ENCODE data around the gene C17orf50. TPM values are rescaled to one million over a fixed set of nuclear protein-coding genes. Genes with fewer than 3 reads are reported as not detected.

The C17orf50 gene
- total RNA-seq, 1 experiment from 2014 or later: not detected

GRCh38 chr17:35726953-35727460, 33.7 kb upstream of the C17orf50 start:
- intact Hi-C loops (cut with micrococcal nuclease): no loop called here
- H3K27ac Mint-ChIP-seq (ENCODE audit: low read depth, unreplicated experiment): peak overlapping the region; percentile 77
- no peaks in the 10 kb centered on the region for H3K9me3 Mint-ChIP-seq (ENCODE audit: unreplicated experiment)
- H3K4me1 Mint-ChIP-seq (ENCODE audit: insufficient read depth, unreplicated experiment): peaks cover 25% of the 10 kb centered on the region
- H3K4me3 Mint-ChIP-seq (ENCODE audit: unreplicated experiment): no peak overlapping the region
- ChIA-PET CTCF (interaction anchor here (0.6 to 11.3 kb wide), 6 partner anchors 21 to 213 kb away, joined by 3 to 81 read pairs (median 8); no protein-coding TSS in a partner anchor), POLR2A (interaction anchor here (1.2 to 1.6 kb wide), 3 partner anchors 16 to 27 kb away, joined by 3 to 4 read pairs (median 3); no protein-coding TSS in a partner anchor)
- H3K36me3 Mint-ChIP-seq (ENCODE audit: insufficient read depth, unreplicated experiment): peaks cover 43% of the 10 kb centered on the region
- no TSS peak for BruUV-seq (replicated peaks)
- DNase-seq (ENCODE audit: unreplicated experiment): no peak
- no peak for TF ChIP-seq CTCF (IDR thresholded peaks at IDR 0.05; ENCODE audit: unreplicated experiment)
- no peaks in the 10 kb centered on the region for H3K27me3 Mint-ChIP-seq (ENCODE audit: insufficient read depth, unreplicated experiment)

GRCh38 chr17:35727635-35728034, 33.1 kb upstream of the C17orf50 start:
- intact Hi-C loops (cut with micrococcal nuclease): no loop called here
- ChIA-PET POLR2A (interaction anchor here (1.5 to 1.6 kb wide), 2 partner anchors 16 to 18 kb away, joined by 3 to 4 read pairs; no protein-coding TSS in a partner anchor), CTCF (interaction anchor here (2.2 to 11.3 kb wide), 4 partner anchors 20 to 114 kb away, joined by 6 to 81 read pairs (median 14); no protein-coding TSS in a partner anchor)
- Mint-ChIP-seq H3K4me1 (ENCODE audit: insufficient read depth, unreplicated experiment) (peaks cover 25% of the 10 kb centered on the region), H3K9me3 (ENCODE audit: unreplicated experiment) (no peaks in the 10 kb centered on the region), H3K27ac (ENCODE audit: low read depth, unreplicated experiment) (no peak overlapping the region), H3K27me3 (ENCODE audit: insufficient read depth, unreplicated experiment) (no peaks in the 10 kb centered on the region), H3K36me3 (ENCODE audit: insufficient read depth, unreplicated experiment) (peaks cover 40% of the 10 kb centered on the region), H3K4me3 (ENCODE audit: unreplicated experiment) (no peak overlapping the region)
- no peak for DNase-seq (ENCODE audit: unreplicated experiment)
- BruUV-seq (replicated peaks): no TSS peak
- TF ChIP-seq CTCF (IDR thresholded peaks at IDR 0.05; ENCODE audit: unreplicated experiment): no peak

GRCh38 chr17:35728551-35728950, 32.1 kb upstream of the C17orf50 start:
- Mint-ChIP-seq H3K9me3 (ENCODE audit: unreplicated experiment) (no peaks in the 10 kb centered on the region), H3K27me3 (ENCODE audit: insufficient read depth, unreplicated experiment) (no peaks in the 10 kb centered on the region), H3K4me3 (ENCODE audit: unreplicated experiment) (no peak overlapping the region), H3K36me3 (ENCODE audit: insufficient read depth, unreplicated experiment) (peaks cover 36% of the 10 kb centered on the region), H3K27ac (ENCODE audit: low read depth, unreplicated experiment) (no peak overlapping the region), H3K4me1 (ENCODE audit: insufficient read depth, unreplicated experiment) (peaks cover 25% of the 10 kb centered on the region)
- intact Hi-C loops (cut with micrococcal nuclease): no loop called here
- no TSS peak for BruUV-seq (replicated peaks)
- ChIA-PET POLR2A (interaction anchor here (1.2 kb wide), 1 partner anchor 11 kb away, joined by 3 read pairs; no protein-coding TSS in a partner anchor), CTCF (interaction anchor here (2.2 to 11.3 kb wide), 3 partner anchors 19 to 115 kb away, joined by 6 to 81 read pairs (median 17); no protein-coding TSS in a partner anchor)
- TF ChIP-seq CTCF (IDR thresholded peaks at IDR 0.05; ENCODE audit: unreplicated experiment): no peak
- no peak for DNase-seq (ENCODE audit: unreplicated experiment)

- H3K4me3 Mint-ChIP-seq (ENCODE audit: unreplicated experiment): no peak overlapping the region
- no TSS peak for BruUV-seq (replicated peaks)
- intact Hi-C loops (cut with micrococcal nuclease): no loop called here
Measured at GRCh38 chr17:35729405-35729833, 31.3 kb upstream of the C17orf50 start.

More at GRCh38 chr17:35729405-35729833, 31.3 kb upstream of the C17orf50 start:
- Mint-ChIP-seq H3K27ac (ENCODE audit: low read depth, unreplicated experiment) (no peak overlapping the region), H3K4me1 (ENCODE audit: insufficient read depth, unreplicated experiment) (peaks cover 25% of the 10 kb centered on the region), H3K27me3 (ENCODE audit: insufficient read depth, unreplicated experiment) (no peaks in the 10 kb centered on the region), H3K36me3 (ENCODE audit: insufficient read depth, unreplicated experiment) (peaks cover 28% of the 10 kb centered on the region), H3K9me3 (ENCODE audit: unreplicated experiment) (no peaks in the 10 kb centered on the region)
- ChIA-PET CTCF (interaction anchor here (0.6 to 11.3 kb wide), 3 partner anchors 12 to 34 kb away, joined by 3 to 81 read pairs (median 6); no protein-coding TSS in a partner anchor), POLR2A (interaction anchor here (0.6 to 1.7 kb wide), 2 partner anchors 17 to 815 kb away, joined by 3 to 4 read pairs; no protein-coding TSS in a partner anchor)
- TF ChIP-seq CTCF (IDR thresholded peaks at IDR 0.05; ENCODE audit: unreplicated experiment): no peak
- no peak for DNase-seq (ENCODE audit: unreplicated experiment)

Data from MCF 10A (cell line).